Glutamatergic neuron (in vitro differentiated cells): ENCODE measurements around the gene RANBP3L. TPM values are rescaled to one million over a fixed set of nuclear protein-coding genes. Genes with fewer than 3 reads are reported as not detected.
A peak's percentile ranks its signal among the peaks of the same experiment; 100 is the strongest.
"Not testable (repeated sequence)": the region's sequence is repeated elsewhere in the genome, so short reads cannot be mapped to it uniquely, and the experiment has no call there.

ENCODE experiments used
- DNase-seq: peaks from one replicate; pipeline ENCODE4 v3.0.0; 2022
- H3K27ac Mint-ChIP-seq: one replicate; pipeline ENCODE4 v1.8.0; 2020; ENCODE audit warnings: mild to moderate bottlenecking, mixed read lengths, inconsistent platforms; ENCODE audit not compliant: unreplicated experiment
- H3K27me3 Mint-ChIP-seq: one replicate; pipeline ENCODE4 v1.8.0; 2020; ENCODE audit warnings: mild to moderate bottlenecking, moderate library complexity, mixed read lengths, inconsistent platforms; ENCODE audit not compliant: unreplicated experiment
- H3K36me3 Mint-ChIP-seq: one replicate; pipeline ENCODE4 v1.8.0; 2020; ENCODE audit warnings: mild to moderate bottlenecking, mixed read lengths, inconsistent platforms; ENCODE audit not compliant: unreplicated experiment
- H3K4me1 Mint-ChIP-seq: one replicate; pipeline ENCODE4 v1.8.0; 2020; ENCODE audit warnings: mild to moderate bottlenecking, low read depth, mixed read lengths, inconsistent platforms; ENCODE audit not compliant: unreplicated experiment
- H3K4me3 Mint-ChIP-seq: one replicate; pipeline ENCODE4 v1.8.0; 2020; ENCODE audit warnings: mild to moderate bottlenecking, mixed read lengths, inconsistent platforms; ENCODE audit not compliant: unreplicated experiment
- H3K9me3 Mint-ChIP-seq: one replicate; pipeline ENCODE4 v1.8.0; 2020; ENCODE audit warnings: mild to moderate bottlenecking, moderate library complexity, mixed read lengths, inconsistent platforms; ENCODE audit not compliant: unreplicated experiment
- total RNA-seq: library from RNA; stranded (reverse); fragmentation: NEBNext Ultra II Directional; extraction: Animal tissue kit (Norgen Biotek cat#: 25700); gene quantifications from one replicate; pipeline ENCODE4 v1.2.1, GENCODE V29; 2021; ENCODE audit not compliant: unreplicated experiment
- TF ChIP-seq, protein P1 (sequence below): fragments of 200-600 bp; sonication (generic); IDR thresholded peaks from one replicate; pipeline ENCODE4 v1.5.0; 2021; ENCODE audit not compliant: partially characterized antibody, unreplicated experiment

The RANBP3L gene
- total RNA-seq, 1 donor from 2014 or later = not detected

- Mint-ChIP-seq H3K36me3 (no peaks in the 10 kb centered on the region), H3K4me1 (peaks cover 26% of the 10 kb centered on the region), H3K9me3 (no peaks in the 10 kb centered on the region), H3K27me3 (no peaks in the 10 kb centered on the region), H3K27ac (peak overlapping the region; percentile 83), H3K4me3 (peak overlapping the region; percentile 58)
- DNase-seq = peak; percentile 73
- TF ChIP-seq, protein P1, sequence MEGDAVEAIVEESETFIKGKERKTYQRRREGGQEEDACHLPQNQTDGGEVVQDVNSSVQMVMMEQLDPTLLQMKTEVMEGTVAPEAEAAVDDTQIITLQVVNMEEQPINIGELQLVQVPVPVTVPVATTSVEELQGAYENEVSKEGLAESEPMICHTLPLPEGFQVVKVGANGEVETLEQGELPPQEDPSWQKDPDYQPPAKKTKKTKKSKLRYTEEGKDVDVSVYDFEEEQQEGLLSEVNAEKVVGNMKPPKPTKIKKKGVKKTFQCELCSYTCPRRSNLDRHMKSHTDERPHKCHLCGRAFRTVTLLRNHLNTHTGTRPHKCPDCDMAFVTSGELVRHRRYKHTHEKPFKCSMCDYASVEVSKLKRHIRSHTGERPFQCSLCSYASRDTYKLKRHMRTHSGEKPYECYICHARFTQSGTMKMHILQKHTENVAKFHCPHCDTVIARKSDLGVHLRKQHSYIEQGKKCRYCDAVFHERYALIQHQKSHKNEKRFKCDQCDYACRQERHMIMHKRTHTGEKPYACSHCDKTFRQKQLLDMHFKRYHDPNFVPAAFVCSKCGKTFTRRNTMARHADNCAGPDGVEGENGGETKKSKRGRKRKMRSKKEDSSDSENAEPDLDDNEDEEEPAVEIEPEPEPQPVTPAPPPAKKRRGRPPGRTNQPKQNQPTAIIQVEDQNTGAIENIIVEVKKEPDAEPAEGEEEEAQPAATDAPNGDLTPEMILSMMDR = no peak
Observed at GRCh38 chr5:36202521-36202961, 99.2 kb downstream of the RANBP3L start.

DNA sequence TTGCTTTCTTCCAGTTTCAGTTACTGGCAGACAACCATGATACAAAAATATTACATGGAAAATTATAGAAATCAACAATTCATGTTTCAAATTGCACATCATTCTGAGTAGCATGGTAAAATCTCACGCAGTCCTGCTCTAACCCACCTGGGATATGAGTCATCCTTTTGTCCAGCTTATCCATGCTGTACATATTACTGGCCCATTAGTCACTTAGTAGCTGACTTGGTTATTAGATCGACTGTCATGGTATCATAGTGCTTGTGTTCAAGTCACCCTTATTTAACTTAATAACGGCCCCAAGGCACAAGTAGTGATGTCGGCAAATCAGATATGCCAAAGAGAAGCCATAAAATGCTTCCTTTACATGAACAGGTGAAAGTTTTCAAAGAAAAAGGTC lies 101.2 kb downstream of the RANBP3L start:
- no peaks in the 10 kb centered on the region for H3K9me3 Mint-ChIP-seq
- H3K4me1 Mint-ChIP-seq = peaks cover 26% of the 10 kb centered on the region
- peak overlapping the region; percentile 21 for H3K4me3 Mint-ChIP-seq
- H3K36me3 Mint-ChIP-seq = no peaks in the 10 kb centered on the region
- TF ChIP-seq, protein P1 = no peak
- H3K27me3 Mint-ChIP-seq = no peaks in the 10 kb centered on the region
- DNase-seq = no peak
- H3K27ac Mint-ChIP-seq = peak overlapping the region; percentile 85

GRCh38 chr5:36199620-36200019 lies 102.1 kb downstream of the RANBP3L start:
- DNase-seq = no peak
- Mint-ChIP-seq H3K9me3 (no peaks in the 10 kb centered on the region), H3K4me1 (peaks cover 26% of the 10 kb centered on the region), H3K27me3 (no peaks in the 10 kb centered on the region), H3K4me3 (no peak overlapping the region), H3K36me3 (no peaks in the 10 kb centered on the region), H3K27ac (peak overlapping the region; percentile 46)
- TF ChIP-seq, protein P1 = no peak

- H3K9me3 Mint-ChIP-seq, DNase-seq, H3K4me3 Mint-ChIP-seq, H3K36me3 Mint-ChIP-seq, H3K27me3 Mint-ChIP-seq: not testable (repeated sequence)
- peak overlapping the region; percentile 84 for H3K27ac Mint-ChIP-seq
- H3K4me1 Mint-ChIP-seq = peaks cover 24% of the 10 kb centered on the region
Observed at GRCh38 chr5:36198783-36199182, 102.9 kb downstream of the RANBP3L start.

Other genes starting within 250 kb of the RANBP3L start
- gene UGT3A2, start 235.0 kb downstream of the RANBP3L start, total RNA-seq = 0.37 TPM
- 32.8 TPM for gene LMBRD2, start 150.0 kb downstream of the RANBP3L start, total RNA-seq
- 47.8 TPM for gene SKP2, start 149.8 kb downstream of the RANBP3L start, total RNA-seq
- gene NADK2, start 60.0 kb downstream of the RANBP3L start, total RNA-seq = 24.2 TPM